Kidney capillary endothelial cell (primary cell): ENCODE measurements around the gene MAMDC2.
A peak's percentile ranks its signal among the peaks of the same experiment; 100 is the strongest.
"Not testable (repeated sequence)": the region's sequence is repeated elsewhere in the genome, so short reads cannot be mapped to it uniquely, and the experiment has no call there.

Experiments
- DNase-seq: peaks from one replicate; pipeline ENCODE4 v3.0.0-alpha.2; 2018; ENCODE audit warnings: low spot score

The MAMDC2 gene

GRCh38 chr9:70205366-70206020 is 161.8 kb downstream of the MAMDC2 start:
- no peak for DNase-seq

GRCh38 chr9:70217029-70217428 is 173.4 kb downstream of the MAMDC2 start:
- no peak for DNase-seq

GRCh38 chr9:70218767-70219166 is 175.1 kb downstream of the MAMDC2 start:
- no peak for DNase-seq

- DNase-seq: no peak
Observed at GRCh38 chr9:70220216-70220615, 176.6 kb downstream of the MAMDC2 start.

GRCh38 chr9:70222354-70222753 is 178.7 kb downstream of the MAMDC2 start:
- no peak for DNase-seq

GRCh38 chr9:70228118-70228517 is 184.5 kb downstream of the MAMDC2 start:
- DNase-seq: no peak

GRCh38 chr9:70228611-70229010 is 185.0 kb downstream of the MAMDC2 start:
- DNase-seq: no peak

GRCh38 chr9:70229026-70229425 is 185.4 kb downstream of the MAMDC2 start:
- DNase-seq: no peak

GRCh38 chr9:70229579-70229978 is 185.9 kb downstream of the MAMDC2 start:
- peak; percentile 4 for DNase-seq

GRCh38 chr9:70232476-70232875 is 188.8 kb downstream of the MAMDC2 start:
- DNase-seq: no peak

GRCh38 chr9:70234208-70234607 is 190.6 kb downstream of the MAMDC2 start:
- DNase-seq: not testable (repeated sequence)

GRCh38 chr9:70245952-70246351 is 202.3 kb downstream of the MAMDC2 start:
- DNase-seq: not testable (repeated sequence)

GRCh38 chr9:70250221-70250620 is 206.6 kb downstream of the MAMDC2 start:
- no peak for DNase-seq

GRCh38 chr9:70255486-70255885 is 211.8 kb downstream of the MAMDC2 start:
- DNase-seq: no peak

GRCh38 chr9:70256123-70256551 is 212.5 kb downstream of the MAMDC2 start:
- no peak for DNase-seq

- DNase-seq: no peak
Observed at GRCh38 chr9:70257502-70257901, 213.9 kb downstream of the MAMDC2 start.

- DNase-seq: peak; percentile 18
Observed at GRCh38 chr9:70257991-70258691, 214.5 kb downstream of the MAMDC2 start.

GRCh38 chr9:70258692-70259511 is 215.3 kb downstream of the MAMDC2 start, which contains the start of gene SMC5:
SMC5 (plus strand) TSS chr9:70258978; CDS start chr9:70259079, 101 bp downstream.
- peak; percentile 90 for DNase-seq

GRCh38 chr9:70259512-70259802 is 215.8 kb downstream of the MAMDC2 start:
- no peak for DNase-seq

- no peak for DNase-seq
Observed at GRCh38 chr9:70260007-70260443, 216.4 kb downstream of the MAMDC2 start.

- no peak for DNase-seq
Observed at GRCh38 chr9:70260606-70261005, 217.0 kb downstream of the MAMDC2 start.

GRCh38 chr9:70261131-70261870 is 217.7 kb downstream of the MAMDC2 start:
- no peak for DNase-seq
